Activated CD4-positive, alpha-beta T cell treated with anti-CD3 and anti-CD28 coated beads, Interleukin-2, amount 50 U/mL, for 4 hours (primary cell): ENCODE results near the gene GALNS.
"Not testable (repeated sequence)": the region's sequence is repeated elsewhere in the genome, so short reads cannot be mapped to it uniquely, and the experiment has no call there.

Experiments
- DNase-seq, 2 experiments: peaks; one replicate each; pipeline ENCODE4 v3.0.0-alpha.2; 2020

Gene GALNS

GRCh38 chr16:88799569-88800276 is 57.0 kb downstream of the GALNS start:
- no peak for DNase-seq

- DNase-seq: no peak
Measured at GRCh38 chr16:88798772-88799455, 57.8 kb downstream of the GALNS start.

GRCh38 chr16:88798073-88798472 is 58.7 kb downstream of the GALNS start:
- no peak for DNase-seq

GRCh38 chr16:88796278-88796677 is 60.5 kb downstream of the GALNS start:
- no peak for DNase-seq

GRCh38 chr16:88793251-88793954 is 63.3 kb downstream of the GALNS start:
- DNase-seq: no peak

GRCh38 chr16:88792668-88793250 is 64.0 kb downstream of the GALNS start:
- DNase-seq: no peak

GRCh38 chr16:88792078-88792550 is 64.6 kb downstream of the GALNS start:
- DNase-seq: no peak

- peak; percentile 47 to 55 for DNase-seq
Measured at GRCh38 chr16:88790312-88791211, 66.2 kb downstream of the GALNS start.

GRCh38 chr16:88789594-88789993 is 67.2 kb downstream of the GALNS start:
- DNase-seq: no peak

- DNase-seq: not testable (repeated sequence)
Measured at GRCh38 chr16:88788749-88789148, 68.0 kb downstream of the GALNS start.

GRCh38 chr16:88787579-88788314 is 69.0 kb downstream of the GALNS start:
- DNase-seq: no peak

- peak; percentile 86 to 87 for DNase-seq
Measured at GRCh38 chr16:88785106-88785924, 71.4 kb downstream of the GALNS start, which contains the start of gene PIEZO1. TSS of gene PIEZO1 (minus strand) at chr16:88785220. CDS start at chr16:88784964, 256 bp downstream.

- DNase-seq: no peak
Measured at GRCh38 chr16:88784856-88785105, 72.0 kb downstream of the GALNS start.

GRCh38 chr16:88784074-88784855 is 72.5 kb downstream of the GALNS start:
- DNase-seq: peak; percentile 36 to 41

GRCh38 chr16:88783391-88784073 is 73.2 kb downstream of the GALNS start:
- DNase-seq: no peak

- peak; percentile 72 to 80 for DNase-seq
Measured at GRCh38 chr16:88782454-88783390, 74.0 kb downstream of the GALNS start.

- peak; percentile 67 to 76 for DNase-seq
Measured at GRCh38 chr16:88781140-88782077, 75.3 kb downstream of the GALNS start.
